HG03039 (cell line): ENCODE results near the gene RRBP1.

Source experiments
- ATAC-seq: cut with Tn5 transposase; IDR thresholded peaks from one replicate; pipeline ENCODE4 v1.9.1; 2021; ENCODE audit warnings: mild to moderate bottlenecking, moderate library complexity; ENCODE audit not compliant: unreplicated experiment

RRBP1 gene

GRCh38 chr20:17612287-17612991 lies 69.6 kb downstream of the RRBP1 start:
- ATAC-seq: no peak

GRCh38 chr20:17611540-17612286 lies 70.3 kb downstream of the RRBP1 start:
- no peak for ATAC-seq

GRCh38 chr20:17611290-17611539 lies 70.8 kb downstream of the RRBP1 start:
- no peak for ATAC-seq

- no peak for ATAC-seq
Observed at GRCh38 chr20:17610566-17611289, 71.3 kb downstream of the RRBP1 start.

- ATAC-seq: no peak
Observed at GRCh38 chr20:17609811-17610377, 72.1 kb downstream of the RRBP1 start.

- ATAC-seq: no peak
Observed at GRCh38 chr20:17608701-17609497, 73.1 kb downstream of the RRBP1 start.

- no peak for ATAC-seq
Observed at GRCh38 chr20:17606001-17606400, 76.0 kb downstream of the RRBP1 start.

GRCh38 chr20:17605131-17605660 lies 76.8 kb downstream of the RRBP1 start:
- ATAC-seq: no peak

GRCh38 chr20:17602493-17602892 lies 79.5 kb downstream of the RRBP1 start:
- no peak for ATAC-seq

GRCh38 chr20:17601957-17602356 lies 80.1 kb downstream of the RRBP1 start:
- ATAC-seq: no peak

- no peak for ATAC-seq
Observed at GRCh38 chr20:17598013-17598550, 84.0 kb downstream of the RRBP1 start.

GRCh38 chr20:17595856-17596255 lies 86.2 kb downstream of the RRBP1 start:
- ATAC-seq: no peak

GRCh38 chr20:17594443-17594842 lies 87.6 kb downstream of the RRBP1 start:
- ATAC-seq: no peak

- ATAC-seq: no peak
Observed at GRCh38 chr20:17593902-17594301, 88.1 kb downstream of the RRBP1 start.

GRCh38 chr20:17590245-17590644 lies 91.8 kb downstream of the RRBP1 start:
- ATAC-seq: no peak

GRCh38 chr20:17589161-17589834 lies 92.7 kb downstream of the RRBP1 start:
- ATAC-seq: no peak

GRCh38 chr20:17587824-17588223 lies 94.2 kb downstream of the RRBP1 start:
- ATAC-seq: no peak

GRCh38 chr20:17587148-17587547 lies 94.9 kb downstream of the RRBP1 start:
- no peak for ATAC-seq

GRCh38 chr20:17586250-17586649 lies 95.8 kb downstream of the RRBP1 start:
- ATAC-seq: no peak

GRCh38 chr20:17584689-17585088 lies 97.4 kb downstream of the RRBP1 start:
- ATAC-seq: no peak
